ENCODE data around the gene MBD3L5. TPM values are rescaled to one million over a fixed set of nuclear protein-coding genes. Genes with fewer than 3 reads are reported as not detected.

The MBD3L5 gene
- total and polyA plus RNA-seq, 9 of the 15 experiments (the other 6 are each of a cell fraction or from before 2014, with no cell fraction given), result not detected

- WGBS (ENCODE audit: insufficient coverage, low coverage, missing lambda C conversion rate), result 87% methylated on average over 6 of the region's 6 CpGs
- intact Hi-C loops (cut with micrococcal nuclease) (no loop called here), in situ Hi-C loops (cut with MboI) (no loop called here)
- Histone ChIP-seq H3K79me2 (ENCODE audit: control insufficient read depth, insufficient read depth, low read length) (peaks cover 13% of the 10 kb centered on the region), H3K36me3 (ENCODE audit: control insufficient read depth, insufficient read depth, low read length) (peaks cover 59% of the 10 kb centered on the region), H3K9me3 (replicated peaks; ENCODE audit: control insufficient read depth, insufficient read depth, low read depth, low read length) (0 out of 2 replicates have a peak, but pooled peaks cover 3% of the 10 kb centered on the region), H3K9me1 (ENCODE audit: control insufficient read depth, insufficient read depth, low read length) (no peaks in the 10 kb centered on the region), H4K20me1 (replicated peaks; ENCODE audit: control insufficient read depth, insufficient read depth, low read length) (no peaks in the 10 kb centered on the region), H2AFZ (ENCODE audit: low read depth, low read length) (no peak overlapping the region), H3K4me2 (ENCODE audit: insufficient read depth, low read length) (no peak overlapping the region), H3K27me3 (ENCODE audit: control insufficient read depth in 2 of 2, insufficient read depth in 2 of 2, low read length in 2 of 2) (no peaks in the 10 kb centered on the region), H3K27ac (ENCODE audit: extremely low read depth, low read depth, low read length) (no peak overlapping the region), H3K4me1 (replicated peaks in 1 of 2; ENCODE audit: control insufficient read depth in 2 of 2, insufficient read depth in 2 of 2, low read length in 2 of 2) (peaks cover 3 to 8% of the 10 kb centered on the region in 2 experiments; a peak in 2 of 5 replicates), H3K9ac (ENCODE audit: insufficient read depth in 1 of 2, low read depth in 2 of 2, low read length in 2 of 2) (no peak overlapping the region), H3K4me3 (no peak overlapping the region)
- ATAC-seq, result no peak
- FAIRE-seq, result no peak
- DNase-seq (ENCODE audit: extremely low read depth in 1 of 4, low spot score in 3 of 4), result no peak
- POLR2A ChIA-PET, result no interaction called here
- no TSS peak for BruUV-seq (replicated peaks)
- CTCF ChIA-PET (ENCODE audit: low intra/inter-chr PET ratio), result no interaction called here
- TF ChIP-seq SAFB2 (IDR thresholded peaks at IDR 0.05; ENCODE audit: borderline replicate concordance, low read depth, low read length, severe bottlenecking), result no peak
- TF ChIP-seq ZKSCAN8 (CRISPR knock-in tag; IDR thresholded peaks at IDR 0.05), result no peak
- TF ChIP-seq MTF1 (CRISPR knock-in tag; IDR thresholded peaks at IDR 0.05; ENCODE audit: borderline replicate concordance), result no peak
- TF ChIP-seq HNRNPK (IDR thresholded peaks at IDR 0.05; ENCODE audit: low read depth, low read length, poor library complexity, severe bottlenecking), result no peak
- TF ChIP-seq PATZ1 (CRISPR knock-in tag; IDR thresholded peaks at IDR 0.05; ENCODE audit: borderline replicate concordance), result no peak
- no peak for TF ChIP-seq USF2 (CRISPR knock-in tag; IDR thresholded peaks at IDR 0.05)
- no peak for TF ChIP-seq POLR2AphosphoS5 (IDR thresholded peaks at IDR 0.05; ENCODE audit: control insufficient read depth, insufficient read depth, low read depth, low read length)
- TF ChIP-seq HDAC6 (IDR thresholded peaks at IDR 0.05; ENCODE audit: low read depth, low read length), result no peak
- TF ChIP-seq AFF4 (CRISPR knock-in tag; IDR thresholded peaks at IDR 0.05), result no peak
- TF ChIP-seq ZNF778 (CRISPR knock-in tag; IDR thresholded peaks at IDR 0.05), result no peak
- TF ChIP-seq CHD1 (IDR thresholded peaks at IDR 0.05; ENCODE audit: low read length), result no peak
- TF ChIP-seq TOE1 (IDR thresholded peaks at IDR 0.05; ENCODE audit: borderline replicate concordance), result no peak
- TF ChIP-seq TOE1 (CRISPR knock-in tag; IDR thresholded peaks at IDR 0.05; ENCODE audit: borderline replicate concordance, low read depth), result no peak
- no peak for TF ChIP-seq ZFP36 (IDR thresholded peaks at IDR 0.05; ENCODE audit: low read depth, low read length, partially characterized antibody)
- no peak for TF ChIP-seq TAF9B (IDR thresholded peaks at IDR 0.05; ENCODE audit: partially characterized antibody)
- no peak for TF ChIP-seq NFRKB (IDR thresholded peaks at IDR 0.05; ENCODE audit: low read depth)
- TF ChIP-seq ETV5 (CRISPR knock-in tag; IDR thresholded peaks at IDR 0.05; ENCODE audit: low read depth), result no peak
These were observed 42.2 kb downstream of the MBD3L5 start for GRCh38 chr19:7072541-7072940.

Data from K562 (cell line).